ENCODE results near the gene SRBD1. TPM values are rescaled to one million over a fixed set of nuclear protein-coding genes. Genes with fewer than 3 reads are reported as not detected.
A peak's percentile ranks its signal among the peaks of the same experiment; 100 is the strongest.

SRBD1 gene
- polyA plus RNA-seq, 3 donors = 5.8 to 9.2 (median 7.0) TPM

DNA sequence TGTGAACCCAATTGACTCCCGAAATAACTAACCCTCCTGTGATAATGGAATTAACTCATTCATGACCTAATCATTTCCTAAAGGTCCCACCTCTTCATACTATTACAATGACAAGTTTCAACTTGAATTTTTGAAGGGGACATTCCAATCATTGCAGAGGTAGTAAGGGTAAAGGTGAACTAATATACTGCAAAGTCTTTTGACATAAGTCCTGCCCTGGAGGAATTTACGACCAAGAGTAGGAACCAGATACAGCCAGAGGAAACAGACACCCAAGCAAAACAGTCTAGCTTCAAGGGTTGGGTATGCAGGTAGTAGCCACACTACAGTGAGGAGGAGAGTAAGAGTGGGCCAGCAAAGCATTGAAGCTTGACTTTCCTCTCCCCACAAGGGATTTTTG, 1.2 kb upstream of the SRBD1 start:
- Mint-ChIP-seq H3K36me3 (no peaks in the 10 kb centered on the region), H3K27ac (no peak overlapping the region), H3K27me3 (ENCODE audit: low read depth in 3 of 3) (no peaks in the 10 kb centered on the region), H3K4me3 (no peak overlapping the region), H3K9me3 (no peaks in the 10 kb centered on the region), H3K4me1 (peaks cover 18% of the 10 kb centered on the region)
- Histone ChIP-seq H3K4me3 (replicated peaks in 1 of 3; ENCODE audit: low read depth in 2 of 3, low read length in 3 of 3) (no peak overlapping the region), H4K20me1 (ENCODE audit: insufficient read depth, low read length) (no peaks in the 10 kb centered on the region), H3K9ac (ENCODE audit: insufficient read depth, low read length, poor library complexity, severe bottlenecking) (no peak overlapping the region), H3K9me3 (replicated peaks in 1 of 2; ENCODE audit: control insufficient read depth in 1 of 2, insufficient read depth in 1 of 2, low read length in 2 of 2) (no peaks in the 10 kb centered on the region), H3K27me3 (ENCODE audit: control insufficient read depth in 2 of 2, insufficient read depth in 2 of 2, low read length in 2 of 2) (no peaks in the 10 kb centered on the region), H3K4me1 (ENCODE audit: control insufficient read depth in 1 of 2, insufficient read depth in 2 of 2, low read length in 2 of 2) (peaks cover 12 to 17% of the 10 kb centered on the region in 2 donors), H3K36me3 (replicated peaks in 1 of 2; ENCODE audit: control insufficient read depth in 1 of 2, insufficient read depth in 2 of 2, low read length in 2 of 2) (no peaks in the 10 kb centered on the region), H3K79me2 (ENCODE audit: insufficient read depth, low read length) (peaks cover 28% of the 10 kb centered on the region), H3K4me2 (replicated peaks; ENCODE audit: extremely low read depth, low read length, poor library complexity, severe bottlenecking) (no peak overlapping the region), H3K27ac (ENCODE audit: low read depth in 1 of 2, low read length in 2 of 2) (no peak overlapping the region), H2AFZ (ENCODE audit: insufficient read depth, low read depth, low read length, poor library complexity, severe bottlenecking) (peak overlapping the region; percentile 5)
- TF ChIP-seq CTCF (IDR thresholded peaks at IDR 0.05) = no peak
- no CpG with 5 or more reads among the region's 2 CpGs for WGBS (ENCODE audit: insufficient coverage)
- intact Hi-C loops (cut with micrococcal nuclease) = loop anchor here in 1 of 2 donors (10.0 kb wide), 1 partner anchor 1617 kb away; the partner anchor contains the start of gene LRPPRC
- DNase-seq = no peak

DNA sequence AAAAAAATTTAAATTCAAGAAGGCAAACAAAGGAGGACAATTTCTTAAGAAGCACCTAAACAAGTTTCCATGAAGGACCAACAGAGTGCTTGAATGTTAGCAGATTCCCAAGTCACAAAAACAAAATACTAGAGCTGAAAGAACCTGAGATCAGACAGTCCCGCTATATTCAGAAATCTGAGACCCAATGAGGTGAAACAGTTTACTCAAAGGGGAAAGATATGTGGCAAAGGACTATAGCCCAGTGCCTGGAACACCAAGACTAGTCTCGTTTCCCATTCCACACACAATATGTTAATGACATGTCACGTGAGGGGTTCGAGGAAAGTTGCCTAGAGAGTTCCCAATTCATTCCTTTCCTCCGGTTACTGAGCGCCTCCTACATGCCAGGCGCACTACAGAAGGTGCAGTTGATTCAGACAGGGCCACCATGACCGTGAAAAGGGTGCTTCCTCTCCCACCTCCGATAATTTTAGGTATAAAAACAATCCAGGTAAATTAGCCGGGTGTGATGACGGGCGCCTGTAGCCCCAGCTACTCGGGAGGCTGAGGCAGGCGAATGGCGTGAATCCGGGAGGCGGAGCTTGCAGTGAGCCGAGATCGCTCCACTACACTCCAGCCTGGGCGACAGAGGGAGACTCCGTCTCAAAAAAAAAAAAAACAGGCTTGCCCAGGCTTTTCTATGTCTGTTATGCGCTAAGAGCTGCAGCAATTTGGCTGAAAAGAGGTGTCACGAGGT, 617 bp downstream of the SRBD1 start:
- H3K4me1 Mint-ChIP-seq = peaks cover 23% of the 10 kb centered on the region
- Histone ChIP-seq H3K4me3 (replicated peaks in 1 of 3; ENCODE audit: low read depth in 2 of 3, low read length in 3 of 3) (peak overlapping the region; percentile 67 to 97 (median 93)), H4K20me1 (ENCODE audit: insufficient read depth, low read length) (no peaks in the 10 kb centered on the region), H2AFZ (ENCODE audit: insufficient read depth, low read depth, low read length, poor library complexity, severe bottlenecking) (peak overlapping the region; percentile 92), H3K27me3 (ENCODE audit: control insufficient read depth in 2 of 2, insufficient read depth in 2 of 2, low read length in 2 of 2) (no peaks in the 10 kb centered on the region), H3K9me3 (replicated peaks in 1 of 2; ENCODE audit: control insufficient read depth in 1 of 2, insufficient read depth in 1 of 2, low read length in 2 of 2) (no peaks in the 10 kb centered on the region), H3K79me2 (ENCODE audit: insufficient read depth, low read length) (peaks cover 35% of the 10 kb centered on the region), H3K4me1 (ENCODE audit: control insufficient read depth in 1 of 2, insufficient read depth in 2 of 2, low read length in 2 of 2) (peaks cover 12 to 17% of the 10 kb centered on the region in 2 donors), H3K9ac (ENCODE audit: insufficient read depth, low read length, poor library complexity, severe bottlenecking) (peak overlapping the region; percentile 70), H3K27ac (ENCODE audit: low read depth in 1 of 2, low read length in 2 of 2) (peak overlapping the region; percentile 67 to 79), H3K36me3 (replicated peaks in 1 of 2; ENCODE audit: control insufficient read depth in 1 of 2, insufficient read depth in 2 of 2, low read length in 2 of 2) (no peaks in the 10 kb centered on the region), H3K4me2 (replicated peaks; ENCODE audit: extremely low read depth, low read length, poor library complexity, severe bottlenecking) (peak overlapping the region; percentile 77)
- WGBS (ENCODE audit: insufficient coverage) = 1% methylated on average over 12 of the region's 23 CpGs
- DNase-seq = peak; percentile 25 to 73 (median 71)
- peak overlapping the region; percentile 96 to 99 for H3K4me3 Mint-ChIP-seq
- H3K27ac Mint-ChIP-seq = peak overlapping the region; percentile 90 to 96 (median 94)
- TF ChIP-seq CTCF (IDR thresholded peaks at IDR 0.05) = peak; percentile 17
- H3K36me3 Mint-ChIP-seq = peaks cover 0 to 2% of the 10 kb centered on the region in 2 donors
- no peaks in the 10 kb centered on the region for H3K9me3 Mint-ChIP-seq
- no peaks in the 10 kb centered on the region for H3K27me3 Mint-ChIP-seq (ENCODE audit: low read depth in 3 of 3)
- intact Hi-C loops (cut with micrococcal nuclease) = loop anchor here in 1 of 2 donors (10.0 kb wide), 1 partner anchor 1616 kb away; the partner anchor contains the start of gene LRPPRC
